ENCODE measurements around the gene SLC36A4.

GRCh38 chr11:93143800-93144199, 54.0 kb downstream of the SLC36A4 start:
- no peak for TF ChIP-seq CTCF (optimal IDR thresholded peaks at IDR 0.05 in 1 of 3, IDR thresholded peaks at IDR 0.05 in 1 of 3, conservative IDR thresholded peaks at IDR 0.05 in 1 of 3; ENCODE audit: extremely low read depth in 1 of 3, insufficient read depth in 2 of 3, low read length in 3 of 3)
- TF ChIP-seq EZH2 (IDR thresholded peaks at IDR 0.05; ENCODE audit: low read length): no peak

All from keratinocyte (primary cell).